Transverse colon (tissue), 4 donors: ENCODE results near the gene ADAT2. TPM values are rescaled to one million over a fixed set of nuclear protein-coding genes. Genes with fewer than 3 reads are reported as not detected.

ENCODE experiments used
- DNase-seq: peaks from one replicate; pipeline ENCODE4 v3.0.0-alpha.2; 2019
- H3K27ac ChIP-seq, 4 donors: fragments of 200-600 bp; sonication (generic); 2 replicates each; pipeline ENCODE4 v1.5.1; 2016 to 2018; ENCODE audit warnings: inconsistent platforms in 4 of 4
- H3K27me3 ChIP-seq: fragments of 200-600 bp; sonication (generic); 2 replicates; pipeline ENCODE4 v1.5.1; 2017; ENCODE audit warnings: inconsistent platforms
- H3K36me3 ChIP-seq, 4 donors: fragments of 200-600 bp; sonication (generic); 2 replicates each; pipeline ENCODE4 v1.5.1; 2017 to 2019; ENCODE audit warnings: inconsistent platforms in 4 of 4
- H3K4me1 ChIP-seq, 4 donors: fragments of 200-600 bp; sonication (generic); 2 replicates each; pipeline ENCODE4 v1.5.1; 2017 to 2020; ENCODE audit warnings: inconsistent platforms in 4 of 4
- H3K4me3 ChIP-seq, 4 donors: fragments of 200-600 bp; sonication (generic); 1 replicate in 1 of 4; 2 replicates in 3 of 4; pipeline versions ENCODE4 v1.5.1 to v1.6.1; 2017 to 2019; ENCODE audit warnings: inconsistent platforms in 4 of 4
- H3K9me3 ChIP-seq, 2 donors: fragments of 200-600 bp; sonication (generic); 2 replicates each; pipeline ENCODE4 v1.5.1; 2017 to 2019; ENCODE audit warnings: inconsistent platforms in 2 of 2
- EP300 ChIP-seq: sonication (generic); formaldehyde crosslinking; IDR thresholded peaks from one replicate; pipeline ENCODE4 v1.6.1; 2017; ENCODE audit warnings: antibody characterized with exemption, low read depth
- POLR2A ChIP-seq: fragments of 450-650 bp; IDR thresholded peaks from one replicate; pipeline ENCODE4 v1.6.1; 2016; ENCODE audit warnings: antibody characterized with exemption, mild to moderate bottlenecking, moderate library complexity
- POLR2AphosphoS5 ChIP-seq, 3 donors: sonication (generic); formaldehyde crosslinking; IDR thresholded peaks; one replicate each; pipeline ENCODE4 v1.6.1; 2016; ENCODE audit warnings: antibody characterized with exemption in 3 of 3
- WGBS, 2 donors: methylation state at CpG; one replicate each; pipeline ENCODE4 v1.1.5; 2018; ENCODE audit warnings: low coverage in 1 of 2; 5-methylcytosine and 5-hydroxymethylcytosine counted together
- in situ Hi-C, 4 donors: fragments of 200-750 bp; cut with MboI; loops; one replicate each; pipeline versions ENCODE4 v1.15.0 to v1.15.1; 2017; ENCODE audit warnings: low sequenced_read_pairs in 3 of 4, low pct_ligation_motif_present in 1 of 4, low pct_unique_long_range_greater_than_20kb in 1 of 4
- intact Hi-C: fragments of 100-400 bp; cut with DNase I; formaldehyde crosslinking; loops from one replicate; pipeline ENCODE4 v1.15.1; 2023; ENCODE audit warnings: low total_unique reads
- total RNA-seq, 4 donors: library from RNA; depleted of rRNA; stranded (reverse); fragments of >200 nt; gene quantifications; one replicate each; pipeline ENCODE4 v1.1.0, GENCODE V29; 2016
- TF ChIP-seq, protein P1 (sequence below), 5 experiments: fragments of 200-600 bp in 3 of 5; fragments of 450-650 bp in 2 of 5; sonication (generic) in 3 of 5; IDR thresholded peaks; 1 replicate in 2 of 5; 2 replicates in 3 of 5; pipeline ENCODE4 v1.5.1; 2016 to 2017; ENCODE audit warnings: antibody characterized with exemption in 5 of 5, inconsistent platforms in 3 of 5, mild to moderate bottlenecking in 2 of 5, moderate library complexity in 1 of 5

Gene ADAT2
- total RNA-seq, 4 donors from 2014 or later, result 0.75 to 12.7 (median 9.7) TPM

DNA sequence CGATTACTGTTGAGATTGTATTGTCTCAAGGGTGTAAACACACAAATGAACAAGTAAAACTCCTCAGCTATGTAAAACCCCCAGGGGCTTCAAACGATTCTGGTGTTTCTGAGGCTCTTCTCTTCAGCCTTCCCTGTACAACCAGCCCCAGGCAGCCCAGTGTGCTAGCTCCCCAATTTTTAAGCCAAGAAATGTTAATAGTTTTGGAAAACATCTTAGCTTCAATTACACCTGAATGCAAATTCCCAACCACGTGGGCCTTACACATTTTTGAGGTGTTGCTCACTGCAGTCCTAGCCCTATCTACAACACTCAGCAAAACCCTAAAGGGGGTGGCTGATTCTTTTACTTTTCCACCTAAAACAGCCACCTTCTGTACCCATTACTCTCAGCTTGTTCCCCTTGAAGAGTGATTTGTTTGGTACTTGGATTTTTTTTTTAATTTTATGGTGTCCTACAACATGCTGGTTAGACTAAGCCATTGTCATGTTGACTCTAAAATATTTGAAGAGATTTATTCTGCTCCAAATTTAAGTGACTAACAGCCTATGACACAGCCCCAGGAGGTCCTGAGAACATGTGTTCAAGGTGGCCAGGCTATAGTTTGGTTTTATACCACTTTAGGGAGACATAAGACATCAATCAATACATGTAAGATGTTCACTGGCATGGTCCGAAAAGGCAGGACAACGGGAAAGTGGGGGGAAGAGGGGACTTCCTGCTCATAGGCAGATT, 48.7 kb downstream of the ADAT2 start:
- Histone ChIP-seq H3K27ac (no peak overlapping the region), H3K27me3 (no peaks in the 10 kb centered on the region), H3K4me1 (peaks cover 0 to 23% (median 1%) of the 10 kb centered on the region in 4 donors), H3K9me3 (no peaks in the 10 kb centered on the region), H3K4me3 (no peak overlapping the region), H3K36me3 (no peaks in the 10 kb centered on the region)
- in situ Hi-C loops, result loop anchor here in 2 of 4 donors (25.0 kb wide), 1 partner anchor 715 kb away; no protein-coding TSS in a partner anchor
- TF ChIP-seq POLR2AphosphoS5 (IDR thresholded peaks at IDR 0.05), result no peak
- TF ChIP-seq, protein P1, sequence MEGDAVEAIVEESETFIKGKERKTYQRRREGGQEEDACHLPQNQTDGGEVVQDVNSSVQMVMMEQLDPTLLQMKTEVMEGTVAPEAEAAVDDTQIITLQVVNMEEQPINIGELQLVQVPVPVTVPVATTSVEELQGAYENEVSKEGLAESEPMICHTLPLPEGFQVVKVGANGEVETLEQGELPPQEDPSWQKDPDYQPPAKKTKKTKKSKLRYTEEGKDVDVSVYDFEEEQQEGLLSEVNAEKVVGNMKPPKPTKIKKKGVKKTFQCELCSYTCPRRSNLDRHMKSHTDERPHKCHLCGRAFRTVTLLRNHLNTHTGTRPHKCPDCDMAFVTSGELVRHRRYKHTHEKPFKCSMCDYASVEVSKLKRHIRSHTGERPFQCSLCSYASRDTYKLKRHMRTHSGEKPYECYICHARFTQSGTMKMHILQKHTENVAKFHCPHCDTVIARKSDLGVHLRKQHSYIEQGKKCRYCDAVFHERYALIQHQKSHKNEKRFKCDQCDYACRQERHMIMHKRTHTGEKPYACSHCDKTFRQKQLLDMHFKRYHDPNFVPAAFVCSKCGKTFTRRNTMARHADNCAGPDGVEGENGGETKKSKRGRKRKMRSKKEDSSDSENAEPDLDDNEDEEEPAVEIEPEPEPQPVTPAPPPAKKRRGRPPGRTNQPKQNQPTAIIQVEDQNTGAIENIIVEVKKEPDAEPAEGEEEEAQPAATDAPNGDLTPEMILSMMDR (IDR thresholded peaks at IDR 0.05), result no peak
- no peak for DNase-seq
- 83 to 100% methylated on average over 1 to 5 of the region's 5 CpGs for WGBS, 2 donors
- intact Hi-C loops, result no loop called here

DNA sequence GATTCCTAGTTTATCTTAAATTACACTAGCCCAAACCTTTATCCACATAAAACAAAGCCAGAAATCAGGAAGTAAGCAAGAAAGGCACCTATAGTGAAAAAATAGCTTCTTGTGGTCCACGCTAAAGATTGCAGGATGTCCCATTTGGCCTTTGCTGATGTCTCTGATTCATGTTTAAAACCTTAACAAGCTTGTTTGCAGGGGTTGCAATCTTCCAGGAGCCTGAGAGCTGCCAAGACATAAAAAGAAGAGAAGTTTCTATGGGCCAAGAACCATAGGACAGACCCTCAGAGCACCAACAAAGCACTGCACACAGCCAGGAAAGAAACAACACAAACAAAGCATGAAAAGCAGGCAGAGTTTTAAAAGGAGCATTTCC, 49.4 kb downstream of the ADAT2 start:
- peaks cover 0 to 26% (median 2%) of the 10 kb centered on the region in 4 donors for H3K4me1 ChIP-seq
- WGBS, 2 donors, result 67% methylated on average over 1 of the region's 1 CpG
- no peak for DNase-seq
- TF ChIP-seq EP300, result no peak
- no peak for TF ChIP-seq POLR2AphosphoS5 (IDR thresholded peaks at IDR 0.05)
- TF ChIP-seq, protein P1 (IDR thresholded peaks at IDR 0.05), result no peak
- TF ChIP-seq POLR2A, result no peak
- intact Hi-C loops, result no loop called here
- H3K27me3 ChIP-seq, result no peaks in the 10 kb centered on the region
- in situ Hi-C loops, result loop anchor here in 2 of 4 donors (25.0 kb wide), 1 partner anchor 714 kb away; no protein-coding TSS in a partner anchor
- no peaks in the 10 kb centered on the region for H3K9me3 ChIP-seq
- H3K4me3 ChIP-seq, result no peak overlapping the region
- H3K36me3 ChIP-seq, result no peaks in the 10 kb centered on the region
- no peak overlapping the region for H3K27ac ChIP-seq

GRCh38 chr6:143400258-143401067, 50.0 kb downstream of the ADAT2 start:
- in situ Hi-C loops, result loop anchor here in 2 of 4 donors (25.0 kb wide), 1 partner anchor 713 kb away; no protein-coding TSS in a partner anchor
- intact Hi-C loops, result no loop called here
- peak overlapping the region in 1 of 4 donors; percentile 3 for H3K27ac ChIP-seq
- peak; percentile 23 for DNase-seq
- H3K9me3 ChIP-seq, result no peaks in the 10 kb centered on the region
- no peaks in the 10 kb centered on the region for H3K36me3 ChIP-seq
- 38 to 48% methylated on average over 6 of the region's 6 CpGs for WGBS, 2 donors
- TF ChIP-seq EP300, result no peak
- TF ChIP-seq, protein P1 (IDR thresholded peaks at IDR 0.05), result no peak
- no peaks in the 10 kb centered on the region for H3K27me3 ChIP-seq
- H3K4me3 ChIP-seq, result no peak overlapping the region
- peaks cover 0 to 26% (median 2%) of the 10 kb centered on the region in 4 donors for H3K4me1 ChIP-seq

GRCh38 chr6:143399775-143400174, 50.7 kb downstream of the ADAT2 start:
- intact Hi-C loops, result no loop called here
- H3K27ac ChIP-seq, result no peak overlapping the region
- in situ Hi-C loops, result loop anchor here in 2 of 4 donors (25.0 kb wide), 1 partner anchor 712 kb away; no protein-coding TSS in a partner anchor

More at GRCh38 chr6:143399775-143400174, 50.7 kb downstream of the ADAT2 start:
- Histone ChIP-seq H3K4me1 (peaks cover 0 to 26% (median 2%) of the 10 kb centered on the region in 4 donors), H3K4me3 (no peak overlapping the region), H3K36me3 (no peaks in the 10 kb centered on the region), H3K9me3 (no peaks in the 10 kb centered on the region), H3K27me3 (no peaks in the 10 kb centered on the region)
- TF ChIP-seq POLR2A, result no peak
- no peak for TF ChIP-seq EP300
- no peak for TF ChIP-seq POLR2AphosphoS5 (IDR thresholded peaks at IDR 0.05)
- TF ChIP-seq, protein P1 (IDR thresholded peaks at IDR 0.05), result no peak
- no peak for DNase-seq
- 84 to 89% methylated on average over 4 to 7 of the region's 7 CpGs for WGBS, 2 donors
